GM21360 (cell line): ENCODE data around the gene C2CD4D.
"Not testable (repeated sequence)": the region's sequence is repeated elsewhere in the genome, so short reads cannot be mapped to it uniquely, and the experiment has no call there.

Source experiments
- ATAC-seq: cut with Tn5 transposase; IDR thresholded peaks from one replicate; pipeline ENCODE4 v1.9.1; 2021; ENCODE audit warnings: mild to moderate bottlenecking, moderate library complexity; ENCODE audit not compliant: unreplicated experiment

The C2CD4D gene

DNA sequence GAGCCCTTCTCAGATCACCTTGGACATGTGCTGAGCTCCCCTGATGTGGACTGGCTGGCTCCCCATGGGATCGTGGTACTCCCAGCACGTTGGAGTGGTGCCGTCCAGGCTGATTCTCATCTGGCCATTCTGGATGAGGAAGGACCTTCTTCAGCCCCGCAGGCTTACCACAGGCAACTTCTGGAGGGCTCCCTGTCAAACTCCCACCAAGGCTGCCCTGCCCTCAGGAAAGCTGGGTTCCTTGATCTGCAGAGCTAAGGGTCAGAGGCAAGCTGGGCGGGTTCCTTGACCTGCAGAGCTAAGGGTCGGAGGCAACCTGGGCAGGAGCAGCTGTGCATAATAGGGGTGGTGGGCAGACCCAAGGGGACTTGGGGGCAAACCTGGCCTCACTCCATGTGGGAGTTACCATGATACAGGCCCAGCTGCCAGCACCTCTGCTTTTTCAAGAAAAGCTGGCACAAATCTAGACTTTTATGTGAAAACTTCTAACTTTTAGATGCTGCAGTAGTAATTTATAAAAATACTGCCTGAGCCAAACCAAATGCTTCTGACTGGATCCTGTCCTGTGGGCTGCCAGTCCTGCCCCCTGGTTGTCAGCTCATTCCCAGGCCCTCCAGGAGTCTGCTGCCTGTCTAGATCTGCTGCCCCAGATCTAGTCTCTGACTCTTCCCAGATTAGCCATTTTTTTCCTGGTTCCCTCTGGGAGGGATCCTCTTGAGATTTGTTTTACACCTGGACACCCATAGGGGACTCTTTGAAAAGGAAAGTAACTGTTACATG is 19.5 kb upstream of the C2CD4D start:
- no peak for ATAC-seq

DNA sequence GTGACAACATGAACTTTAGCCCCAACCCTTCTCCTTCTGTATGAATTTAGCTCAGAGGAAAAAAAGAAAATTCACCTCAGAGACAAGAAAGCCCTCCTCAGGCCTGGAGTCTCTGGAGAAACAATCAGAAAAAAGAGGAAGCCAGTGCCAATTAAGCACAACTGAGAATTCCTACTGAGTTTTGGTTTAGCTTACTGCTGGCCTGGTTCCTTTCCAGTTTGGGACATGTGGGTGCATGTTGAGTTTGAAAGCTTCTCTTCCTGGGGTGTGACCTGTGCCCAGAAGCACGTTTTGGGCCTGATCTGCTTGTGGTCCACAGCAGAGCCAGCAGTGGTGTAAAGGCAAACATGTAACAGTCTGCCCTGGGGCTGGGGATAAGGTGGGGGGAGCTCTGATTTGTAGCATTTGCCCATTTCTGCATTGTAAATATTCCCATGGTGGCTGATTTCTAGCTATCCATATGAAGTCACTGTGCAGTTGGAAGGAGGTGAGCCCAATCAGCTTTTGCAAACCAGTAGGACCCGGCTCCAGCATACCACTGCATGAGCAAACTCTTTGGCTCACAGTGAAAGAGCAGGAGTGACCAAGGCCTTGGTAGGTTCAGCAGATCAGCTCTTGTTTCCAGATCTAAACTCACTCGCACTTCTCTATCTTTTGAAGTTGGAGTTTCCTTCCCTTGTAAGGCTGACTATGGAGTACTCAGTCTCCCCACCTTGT is 18.6 kb upstream of the C2CD4D start:
- no peak for ATAC-seq

DNA sequence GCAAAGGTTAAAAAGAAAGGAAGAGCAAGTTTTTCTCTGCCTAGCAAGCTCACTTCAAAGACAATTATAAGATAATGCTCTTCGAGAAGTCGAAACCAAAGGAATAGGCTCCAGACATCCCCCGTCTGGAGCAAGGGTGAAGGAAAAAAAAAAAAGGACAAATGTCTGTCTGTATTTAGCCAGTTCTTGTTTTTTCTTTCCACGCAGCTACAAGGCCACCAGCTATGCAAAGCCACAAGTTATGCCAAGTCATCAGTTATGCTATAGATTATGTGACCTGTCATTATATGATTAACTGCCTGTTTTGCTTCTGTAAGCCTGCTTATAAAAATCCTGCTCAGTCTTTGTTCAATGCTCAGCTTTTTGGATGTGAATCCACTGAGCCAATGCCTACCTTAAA is 16.3 kb upstream of the C2CD4D start:
- no peak for ATAC-seq

DNA sequence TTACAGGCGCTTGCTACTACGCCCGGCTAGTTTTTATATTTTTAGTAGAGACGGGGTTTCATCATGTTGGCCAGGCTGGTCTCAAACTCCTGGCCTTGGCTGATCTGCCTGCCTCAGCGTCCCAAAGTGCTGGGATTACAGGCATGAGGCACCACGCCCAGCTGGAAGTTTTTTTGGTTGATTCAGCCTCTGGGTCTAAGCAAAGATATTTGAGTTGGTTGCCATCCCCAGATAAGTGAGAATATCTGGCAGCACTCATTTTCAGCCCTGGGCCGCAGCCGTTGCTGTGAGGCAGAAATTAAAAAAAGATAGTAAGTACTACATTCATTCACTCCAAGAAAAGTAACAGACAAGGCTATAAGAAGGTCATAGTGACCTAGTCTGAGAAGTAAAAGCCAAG is 15.9 kb upstream of the C2CD4D start:
- not testable (repeated sequence) for ATAC-seq

GRCh38 chr1:151854658-151855057 is 15.0 kb upstream of the C2CD4D start:
- ATAC-seq = no peak

- ATAC-seq = no peak
Observed at GRCh38 chr1:151853411-151853943, 13.9 kb upstream of the C2CD4D start, which contains the start of gene THEM5. THEM5 (minus strand) TSS chr1:151853712; CDS start chr1:151853565, 147 bp downstream.

- no peak for ATAC-seq
Observed at GRCh38 chr1:151852733-151853132, 13.1 kb upstream of the C2CD4D start.

DNA sequence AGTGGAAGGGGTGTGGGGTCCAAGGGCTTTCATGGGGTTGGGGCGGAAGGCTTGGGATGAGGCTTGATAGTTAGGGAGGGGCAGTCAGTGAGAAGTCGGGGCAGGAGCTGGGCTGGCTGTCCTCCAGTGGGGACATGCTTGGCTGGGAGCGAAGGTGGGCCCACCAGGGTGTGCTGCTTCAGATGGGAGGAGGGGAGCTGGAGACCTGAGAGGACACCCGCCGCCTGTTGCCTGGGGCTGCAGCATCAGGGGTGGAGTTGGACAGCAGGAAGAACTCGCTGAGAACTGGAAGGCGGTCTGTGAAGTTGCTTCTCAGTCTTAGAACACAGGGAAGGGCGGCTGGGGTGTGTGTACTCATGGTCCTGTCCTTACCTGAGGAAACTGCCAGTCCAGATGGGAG is 12.3 kb upstream of the C2CD4D start:
- no peak for ATAC-seq

- no peak for ATAC-seq
Observed at GRCh38 chr1:151849871-151850270, 10.3 kb upstream of the C2CD4D start.

DNA sequence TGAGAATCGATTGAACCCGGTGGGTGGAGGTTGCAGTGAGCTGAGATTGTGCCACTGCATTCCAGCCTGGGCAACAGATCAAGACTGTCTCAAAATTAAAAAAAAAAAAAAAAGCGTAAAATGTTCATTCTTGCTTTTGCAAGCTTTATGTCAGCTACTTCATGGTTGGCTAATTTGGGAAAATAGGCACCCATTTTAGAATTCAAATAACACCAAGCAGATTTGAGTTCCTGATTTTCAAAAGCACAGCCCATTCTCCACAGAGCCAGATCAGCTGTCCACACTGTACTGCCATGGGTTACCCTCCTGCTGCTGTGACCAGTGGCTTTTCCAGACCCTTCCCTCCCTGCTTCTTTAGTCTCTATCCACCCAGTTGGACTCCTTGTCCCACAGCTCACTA is 9.5 kb upstream of the C2CD4D start:
- no peak for ATAC-seq

DNA sequence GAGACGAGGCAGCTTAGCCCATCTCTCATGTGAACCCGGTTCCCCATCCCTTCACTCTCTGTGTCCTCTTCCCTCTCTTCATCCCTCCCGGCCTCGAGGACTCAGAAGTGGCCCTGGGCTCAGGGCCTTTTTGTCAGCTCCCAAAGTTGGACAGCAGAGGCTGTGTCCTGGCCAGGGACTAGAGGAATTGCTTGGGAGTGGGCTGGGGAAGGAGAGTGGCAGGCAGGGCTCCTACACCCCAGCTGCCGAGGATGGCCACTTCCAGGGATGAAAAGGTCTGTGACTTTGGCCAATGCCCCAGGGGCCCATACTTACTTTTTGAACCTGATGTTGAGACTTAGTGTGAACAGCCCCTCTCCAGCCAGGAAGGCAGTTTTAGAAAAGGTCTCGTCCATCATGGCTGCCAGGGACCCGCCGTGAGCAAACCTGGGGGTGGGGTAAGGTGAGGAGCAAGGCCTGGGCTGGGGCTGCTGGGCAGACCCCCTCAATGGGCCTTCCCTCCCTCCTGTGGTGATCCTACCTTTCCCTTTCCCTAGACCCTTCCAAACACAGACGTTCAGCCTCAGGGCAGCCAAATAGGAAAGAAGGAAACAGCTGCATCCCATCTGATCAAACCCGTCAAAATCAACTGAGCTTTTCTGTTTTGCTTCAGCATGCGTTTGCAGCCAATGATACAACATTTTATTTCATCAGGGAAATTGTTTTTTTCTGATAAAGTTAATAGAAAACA is 8.4 kb upstream of the C2CD4D start:
- no peak for ATAC-seq

- no peak for ATAC-seq
Observed at GRCh38 chr1:151846686-151847237, 7.1 kb upstream of the C2CD4D start.

DNA sequence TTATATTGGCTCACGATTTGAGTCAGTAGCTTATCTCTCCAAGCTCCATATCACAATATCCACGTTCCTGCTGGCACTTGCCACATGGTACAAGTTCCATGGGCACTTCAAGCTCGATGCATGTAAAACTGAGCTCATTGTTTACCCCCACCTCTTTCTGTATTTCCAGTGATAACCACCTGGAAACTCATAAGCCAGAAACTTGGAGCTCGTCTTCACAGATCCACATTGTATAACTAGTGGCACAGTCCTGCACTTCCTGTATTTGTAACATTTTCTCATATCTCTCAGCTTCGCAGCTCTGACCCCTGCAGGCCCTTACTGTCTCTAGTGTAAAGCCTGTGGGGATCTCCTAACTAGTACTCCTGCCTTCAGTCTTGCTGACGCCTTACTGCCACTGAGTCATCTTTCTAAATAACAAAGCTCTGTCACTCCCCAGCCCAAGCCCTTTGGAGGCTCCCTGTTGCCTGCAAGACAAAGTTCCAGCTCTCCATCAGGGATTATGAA is 6.5 kb upstream of the C2CD4D start:
- ATAC-seq = no peak

DNA sequence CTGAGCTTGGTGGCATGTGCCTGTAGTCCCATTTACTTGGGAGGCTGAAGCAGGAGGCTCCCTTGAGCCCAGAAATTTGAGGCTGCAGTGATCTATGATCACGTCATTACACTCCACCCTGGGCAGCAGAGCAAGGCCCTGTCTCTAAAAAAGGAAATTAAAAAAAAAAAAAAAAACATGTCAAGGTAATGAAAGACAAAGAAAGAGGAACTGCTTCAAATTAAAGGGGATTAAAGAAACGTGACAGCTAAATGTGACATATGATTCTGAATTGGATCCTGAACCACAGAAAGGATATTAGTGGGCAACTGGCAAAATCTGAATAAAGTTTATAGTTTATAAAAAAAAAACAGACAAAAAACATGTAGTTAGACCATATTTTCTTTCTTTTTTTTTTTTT is 3.8 kb upstream of the C2CD4D start:
- no peak for ATAC-seq

GRCh38 chr1:151841141-151841540 is 1.5 kb upstream of the C2CD4D start:
- no peak for ATAC-seq

DNA sequence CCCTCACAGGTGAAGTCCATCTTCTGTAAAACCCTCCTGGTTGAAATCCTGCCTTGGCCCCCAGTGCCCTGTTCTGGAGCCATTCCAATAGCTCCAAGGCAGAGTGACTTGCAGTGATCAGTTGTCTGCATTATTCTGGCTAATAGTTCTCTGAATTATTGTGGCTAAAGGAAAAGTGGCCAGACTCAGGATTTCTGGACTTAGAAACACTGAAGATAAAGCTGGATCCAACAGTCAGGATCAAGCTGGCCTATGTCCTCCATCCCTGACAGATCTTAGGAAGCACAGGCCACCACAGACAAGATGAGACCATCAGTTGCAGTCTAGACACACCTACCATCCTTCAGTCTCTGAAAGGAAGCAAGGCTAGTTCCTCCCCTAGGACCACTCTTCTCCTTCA is 801 bp upstream of the C2CD4D start:
- ATAC-seq = no peak

DNA sequence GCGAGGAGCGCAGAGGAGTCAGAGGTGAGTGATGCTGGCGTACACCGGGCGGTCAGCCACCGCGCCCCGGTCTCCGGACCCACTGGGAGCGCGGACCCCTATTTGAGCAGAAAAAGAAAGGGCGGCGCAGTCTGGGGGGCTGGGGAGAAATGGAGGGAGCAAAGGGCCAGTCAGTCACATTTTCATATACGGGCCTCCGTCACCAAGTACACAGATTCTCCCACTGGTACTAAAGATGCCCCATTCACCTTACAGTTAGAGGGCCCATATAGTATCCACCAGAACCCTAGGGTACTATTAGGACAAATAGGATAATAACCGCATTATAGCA is 573 bp downstream of the C2CD4D start:
- no peak for ATAC-seq

DNA sequence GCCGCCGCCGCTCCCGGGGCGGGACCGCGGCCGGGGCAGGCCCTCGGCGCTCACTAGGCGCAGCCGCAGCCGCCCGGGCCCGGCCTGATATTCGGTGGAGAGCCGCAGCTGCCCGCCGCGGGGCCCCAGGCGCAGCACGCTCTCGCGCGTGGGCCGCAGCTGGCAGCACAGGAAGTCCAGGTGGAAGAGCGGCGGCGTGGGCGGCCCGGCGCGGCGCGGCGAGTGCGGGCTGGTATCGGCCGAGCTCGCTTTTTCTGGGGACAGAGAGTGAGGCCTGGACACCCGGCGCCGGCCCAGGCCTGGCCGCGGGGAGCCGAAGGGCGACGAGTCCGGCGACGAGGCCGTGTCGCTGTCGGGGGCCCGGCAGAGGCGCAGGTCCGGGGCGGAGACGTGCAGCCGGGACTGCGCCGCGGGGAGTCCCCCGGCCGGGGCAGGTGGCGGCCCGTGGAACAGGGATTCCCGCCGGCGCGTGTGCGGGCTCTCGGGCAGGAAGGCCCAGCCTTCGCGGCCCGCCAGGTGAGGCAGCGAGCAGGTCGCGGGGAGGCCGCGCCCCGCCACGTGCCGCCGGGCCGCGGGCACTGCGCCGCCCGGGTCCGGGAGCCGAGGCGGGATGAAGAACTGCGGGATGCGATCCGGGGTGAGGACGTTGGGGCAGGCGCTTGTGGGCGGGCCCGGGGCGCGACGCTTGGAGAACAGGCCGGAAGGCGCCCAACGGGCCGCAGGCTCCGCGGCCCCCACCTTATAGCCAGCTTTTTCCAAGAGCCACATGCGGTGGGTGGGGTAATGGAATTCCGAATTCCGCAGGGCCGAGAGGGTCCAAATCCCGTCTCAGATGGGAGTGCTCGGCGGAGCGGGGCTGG is 1.2 kb downstream of the C2CD4D start:
- no peak for ATAC-seq

GRCh38 chr1:151837884-151838221 is 1.8 kb downstream of the C2CD4D start:
- no peak for ATAC-seq

DNA sequence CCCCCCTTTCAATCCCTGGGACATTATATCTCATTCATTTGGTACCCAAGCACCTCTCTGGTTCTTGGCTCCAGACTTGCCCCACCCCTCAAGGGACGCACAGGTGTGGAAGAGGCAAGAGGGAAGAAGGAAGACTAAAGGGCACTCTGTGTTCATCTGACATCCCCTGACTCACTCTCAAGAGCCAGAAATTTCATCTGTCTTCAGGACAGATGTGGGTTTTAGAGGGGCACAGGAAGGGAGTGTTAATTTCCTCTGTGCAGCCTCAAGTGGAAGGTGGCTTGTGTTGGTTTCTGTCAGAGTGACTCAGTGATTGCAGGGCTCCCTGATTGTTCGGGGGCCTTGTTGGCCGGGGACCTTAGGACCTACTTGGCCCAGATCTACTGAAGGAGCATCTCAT is 2.4 kb downstream of the C2CD4D start:
- ATAC-seq = no peak
